Calu3 (cell line): ENCODE data around the gene SH3RF3. TPM values are rescaled to one million over a fixed set of nuclear protein-coding genes. Genes with fewer than 3 reads are reported as not detected.

Experiments
- BruUV-seq: library from RNA; stranded (reverse); fragments of 400-500 nt; replicated peaks from 2 replicates; lab custom pipeline; 2021; lab: Mats Ljungman, UMichigan
- CTCF ChIA-PET: fragments of 300-600 bp; sonication (Branson Sonifier 250); formaldehyde crosslinking; loops from one replicate; lab custom pipeline; 2022; ENCODE audit warnings: antibody characterized with exemption; lab: Charles Lee
- DNase-seq: peaks from one replicate; pipeline ENCODE4 v3.0.0; 2022
- H3K27ac Mint-ChIP-seq: one replicate; pipeline ENCODE4 v1.8.0; 2022; ENCODE audit warnings: mixed read lengths; ENCODE audit not compliant: unreplicated experiment
- H3K27me3 Mint-ChIP-seq: one replicate; pipeline ENCODE4 v1.8.0; 2022; ENCODE audit warnings: mixed read lengths; ENCODE audit not compliant: unreplicated experiment
- H3K36me3 Mint-ChIP-seq: one replicate; pipeline ENCODE4 v1.8.0; 2022; ENCODE audit warnings: mild to moderate bottlenecking, moderate library complexity, mixed read lengths; ENCODE audit not compliant: insufficient read depth, unreplicated experiment
- H3K4me1 Mint-ChIP-seq: one replicate; pipeline ENCODE4 v1.8.0; 2022; ENCODE audit warnings: mild to moderate bottlenecking, low read depth, mixed read lengths; ENCODE audit not compliant: unreplicated experiment
- H3K4me3 Mint-ChIP-seq: one replicate; pipeline ENCODE4 v1.8.0; 2022; ENCODE audit warnings: mild to moderate bottlenecking, low read depth, moderate library complexity, mixed read lengths; ENCODE audit not compliant: unreplicated experiment
- H3K9me3 Mint-ChIP-seq: one replicate; pipeline ENCODE4 v1.8.0; 2022; ENCODE audit warnings: low read depth, mixed read lengths; ENCODE audit not compliant: unreplicated experiment
- intact Hi-C: fragments of 100-400 bp; cut with micrococcal nuclease; formaldehyde crosslinking; loops from one replicate; pipeline ENCODE4 v1.10.0; 2022; ENCODE audit not compliant: unreplicated experiment
- total RNA-seq: library from RNA; stranded (reverse); gene quantifications from 2 replicates; pipeline ENCODE4 v1.2.3, GENCODE V29; 2022
- TF ChIP-seq, protein P1 (sequence below): fragments of 200-600 bp; IDR thresholded peaks from one replicate; pipeline ENCODE4 v1.8.0; 2022; ENCODE audit warnings: antibody characterized with exemption; ENCODE audit not compliant: unreplicated experiment

The SH3RF3 gene
- total RNA-seq, 1 experiment from 2014 or later, result 0.17 TPM

DNA sequence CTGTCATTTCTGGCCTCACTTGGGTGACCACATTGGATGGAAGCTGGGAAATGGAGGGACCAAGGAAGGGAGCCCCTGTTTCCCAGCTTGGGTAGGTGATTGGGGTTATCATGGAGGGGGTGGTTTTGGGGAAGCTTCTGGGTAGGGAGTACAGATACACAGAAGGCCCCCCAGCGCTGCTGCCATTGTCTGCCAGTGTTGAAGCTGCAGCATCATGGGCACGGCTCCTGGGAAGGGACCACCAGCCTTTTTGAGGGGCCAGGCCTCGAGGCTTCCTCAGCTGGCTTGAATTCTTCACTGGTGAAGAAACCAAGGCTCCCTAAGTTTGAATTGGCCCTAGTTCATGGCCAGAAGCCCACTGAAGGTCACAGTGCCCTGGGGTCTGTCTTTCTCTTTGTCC is 25.2 kb downstream of the SH3RF3 start:
- CTCF ChIA-PET, result no interaction called here
- Mint-ChIP-seq H3K4me3 (no peak overlapping the region), H3K36me3 (no peaks in the 10 kb centered on the region), H3K27me3 (peaks cover 93% of the 10 kb centered on the region), H3K27ac (no peak overlapping the region), H3K9me3 (no peaks in the 10 kb centered on the region), H3K4me1 (no peaks in the 10 kb centered on the region)
- no TSS peak for BruUV-seq
- no peak for DNase-seq
- intact Hi-C loops, result no loop called here
- TF ChIP-seq, protein P1, sequence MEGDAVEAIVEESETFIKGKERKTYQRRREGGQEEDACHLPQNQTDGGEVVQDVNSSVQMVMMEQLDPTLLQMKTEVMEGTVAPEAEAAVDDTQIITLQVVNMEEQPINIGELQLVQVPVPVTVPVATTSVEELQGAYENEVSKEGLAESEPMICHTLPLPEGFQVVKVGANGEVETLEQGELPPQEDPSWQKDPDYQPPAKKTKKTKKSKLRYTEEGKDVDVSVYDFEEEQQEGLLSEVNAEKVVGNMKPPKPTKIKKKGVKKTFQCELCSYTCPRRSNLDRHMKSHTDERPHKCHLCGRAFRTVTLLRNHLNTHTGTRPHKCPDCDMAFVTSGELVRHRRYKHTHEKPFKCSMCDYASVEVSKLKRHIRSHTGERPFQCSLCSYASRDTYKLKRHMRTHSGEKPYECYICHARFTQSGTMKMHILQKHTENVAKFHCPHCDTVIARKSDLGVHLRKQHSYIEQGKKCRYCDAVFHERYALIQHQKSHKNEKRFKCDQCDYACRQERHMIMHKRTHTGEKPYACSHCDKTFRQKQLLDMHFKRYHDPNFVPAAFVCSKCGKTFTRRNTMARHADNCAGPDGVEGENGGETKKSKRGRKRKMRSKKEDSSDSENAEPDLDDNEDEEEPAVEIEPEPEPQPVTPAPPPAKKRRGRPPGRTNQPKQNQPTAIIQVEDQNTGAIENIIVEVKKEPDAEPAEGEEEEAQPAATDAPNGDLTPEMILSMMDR, result no peak

DNA sequence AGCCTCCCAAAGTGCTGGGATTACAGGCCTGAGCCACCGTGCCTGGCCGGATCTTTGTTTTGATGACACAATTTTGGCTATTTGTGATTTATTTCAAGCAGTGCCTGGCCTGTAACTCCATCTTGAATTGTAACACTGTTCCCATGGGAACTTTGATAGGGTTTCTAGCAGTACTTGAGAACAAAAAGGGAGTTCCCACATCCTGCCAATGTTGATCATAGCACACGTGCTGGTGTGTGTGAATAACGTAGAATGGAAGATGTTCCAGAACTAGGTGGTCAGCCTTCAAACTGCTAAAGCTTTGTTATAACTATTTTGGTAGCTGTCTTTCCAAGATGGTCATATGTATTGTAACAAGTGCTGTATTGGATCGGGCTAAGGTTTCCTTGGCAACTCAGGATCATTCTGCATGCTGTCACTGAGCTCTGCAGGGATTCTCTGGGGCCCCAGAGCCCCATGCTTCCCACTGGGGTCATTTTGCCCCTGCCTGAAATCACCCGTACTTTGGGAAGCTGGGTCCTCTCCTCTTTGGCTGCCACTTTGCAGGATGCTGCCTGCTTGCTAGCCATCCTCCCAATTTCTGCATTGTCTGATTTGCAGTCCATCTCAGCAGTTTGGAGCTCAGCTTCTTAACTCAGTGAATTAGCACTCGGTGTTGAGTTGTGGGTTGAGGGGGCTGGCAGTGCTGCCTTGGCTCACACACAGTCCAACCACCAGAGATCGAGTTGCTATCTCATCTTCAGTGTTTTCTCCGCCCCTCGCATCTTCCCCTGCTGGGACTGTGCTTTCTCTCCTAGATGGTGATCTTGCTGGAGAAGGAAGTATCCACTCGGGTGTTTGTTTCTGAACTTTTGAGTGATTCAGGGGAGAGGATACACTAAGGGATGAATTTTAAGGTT is 26.8 kb downstream of the SH3RF3 start:
- CTCF ChIA-PET, result interaction anchor here (1.2 kb wide), 1 partner anchor 13 kb away, joined by 3 read pairs; no protein-coding TSS in a partner anchor
- DNase-seq, result no peak
- Mint-ChIP-seq H3K9me3 (no peaks in the 10 kb centered on the region), H3K27ac (no peak overlapping the region), H3K4me3 (no peak overlapping the region), H3K4me1 (no peaks in the 10 kb centered on the region), H3K27me3 (peaks cover 93% of the 10 kb centered on the region), H3K36me3 (no peaks in the 10 kb centered on the region)
- intact Hi-C loops, result no loop called here
- TF ChIP-seq, protein P1, result no peak
- BruUV-seq, result no TSS peak

DNA sequence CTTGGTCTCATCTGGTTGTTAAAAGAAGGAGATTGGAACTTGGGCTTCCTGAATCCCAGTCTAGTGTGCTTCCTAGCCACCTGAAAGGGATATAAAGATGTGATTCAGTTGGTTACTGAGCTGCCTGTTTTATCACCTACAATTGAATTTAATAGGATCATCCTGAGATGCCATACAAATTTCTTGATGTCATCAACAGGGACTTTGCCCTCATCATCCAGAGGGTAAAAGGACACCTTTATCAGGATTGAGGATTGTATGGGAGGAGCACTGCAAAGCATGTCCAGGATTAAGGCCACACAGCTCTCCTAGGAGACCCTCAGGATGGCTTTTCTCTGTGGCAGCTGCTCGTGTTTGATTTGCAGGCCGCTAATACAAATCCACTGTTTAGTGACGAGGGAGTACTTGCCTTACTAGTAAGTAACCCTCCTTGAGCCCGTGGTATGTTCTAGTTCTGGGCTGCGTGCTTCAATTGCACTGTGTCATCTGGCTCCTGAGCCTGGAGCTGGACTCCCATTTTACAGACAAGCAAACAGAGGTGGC is 28.6 kb downstream of the SH3RF3 start:
- CTCF ChIA-PET, result interaction anchor here (0.5 kb wide), 1 partner anchor 718 kb away, joined by 3 read pairs; no protein-coding TSS in a partner anchor

DNA sequence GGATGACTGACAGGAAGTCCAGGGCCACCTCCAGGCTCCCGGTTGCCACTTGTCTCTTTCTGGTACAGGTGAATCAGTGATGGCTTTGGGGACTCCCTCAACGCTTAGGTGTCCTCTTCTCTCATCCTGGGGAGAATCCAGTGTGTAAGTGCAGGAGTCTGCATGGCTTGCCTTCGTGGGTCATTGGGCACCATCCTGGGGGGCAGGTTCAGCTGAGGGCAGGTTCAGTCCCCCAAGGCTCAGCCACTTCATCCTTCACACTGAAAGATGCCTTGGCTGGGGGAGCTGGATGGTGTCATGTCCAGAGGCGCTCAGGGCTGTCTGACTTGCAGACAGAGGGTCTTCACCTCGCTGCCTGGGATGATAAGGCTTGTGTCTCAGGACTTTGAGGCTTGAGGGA is 29.2 kb downstream of the SH3RF3 start:
- peaks cover 97% of the 10 kb centered on the region for H3K27me3 Mint-ChIP-seq
- intact Hi-C loops, result no loop called here
- DNase-seq, result no peak
- no peaks in the 10 kb centered on the region for H3K4me1 Mint-ChIP-seq
- CTCF ChIA-PET, result no interaction called here
- H3K27ac Mint-ChIP-seq, result no peak overlapping the region
- no peaks in the 10 kb centered on the region for H3K9me3 Mint-ChIP-seq
- H3K4me3 Mint-ChIP-seq, result no peak overlapping the region
- BruUV-seq, result no TSS peak
- H3K36me3 Mint-ChIP-seq, result no peaks in the 10 kb centered on the region
- TF ChIP-seq, protein P1, result no peak

More for the DNA sequence above, 28.6 kb downstream of the SH3RF3 start:
- no peaks in the 10 kb centered on the region for H3K9me3 Mint-ChIP-seq
- DNase-seq, result no peak
- no peaks in the 10 kb centered on the region for H3K4me1 Mint-ChIP-seq
- H3K36me3 Mint-ChIP-seq, result no peaks in the 10 kb centered on the region
- intact Hi-C loops, result no loop called here
- no TSS peak for BruUV-seq
- TF ChIP-seq, protein P1, result no peak
- H3K27ac Mint-ChIP-seq, result no peak overlapping the region
- H3K4me3 Mint-ChIP-seq, result no peak overlapping the region
- H3K27me3 Mint-ChIP-seq, result peaks cover 97% of the 10 kb centered on the region
